Head of caudate nucleus (tissue), 42 donors: ENCODE results near the gene FAM184B.

Source experiments
- DNase-seq, 42 donors: peaks; one replicate each; pipeline versions ENCODE4 v3.0.0 to v3.0.0-alpha.2; 2020 to 2021; ENCODE audit warnings: mixed read lengths in 7 of 42
- intact Hi-C: fragments of 100-400 bp; cut with DNase I; formaldehyde crosslinking; loops from one replicate; pipeline ENCODE4 v1.15.0; 2022

Gene FAM184B

GRCh38 chr4:17781300-17782287 lies at the start of gene FAM184B:
FAM184B (minus strand) TSS chr4:17781621; CDS start chr4:17781299, 322 bp downstream.
- intact Hi-C loops: no loop called here
- DNase-seq: peak in 39 of 42 donors; percentile 17 to 76 (median 51)

- intact Hi-C loops: no loop called here
- DNase-seq: no peak
Observed at GRCh38 chr4:17823871-17824669, 42.6 kb upstream of the FAM184B start.

GRCh38 chr4:17817027-17817426 lies 35.6 kb upstream of the FAM184B start:
- DNase-seq: peak in 2 of 42 donors; percentile 20 to 35
- intact Hi-C loops: loop anchor here (10.0 kb wide), 1 partner anchor 262 kb away; no protein-coding TSS in a partner anchor

- no peak for DNase-seq
- intact Hi-C loops: loop anchor here (10.0 kb wide), 1 partner anchor 261 kb away; no protein-coding TSS in a partner anchor
Observed at GRCh38 chr4:17816142-17816541, 34.7 kb upstream of the FAM184B start.

GRCh38 chr4:17814140-17814539 lies 32.7 kb upstream of the FAM184B start:
- no peak for DNase-seq
- intact Hi-C loops: loop anchor here (10.0 kb wide), 1 partner anchor 259 kb away; no protein-coding TSS in a partner anchor

- intact Hi-C loops: loop anchor here (10.0 kb wide), 1 partner anchor 258 kb away; no protein-coding TSS in a partner anchor
- DNase-seq: no peak
Observed at GRCh38 chr4:17812801-17813200, 31.4 kb upstream of the FAM184B start.

GRCh38 chr4:17812125-17812524 lies 30.7 kb upstream of the FAM184B start:
- DNase-seq: no peak
- intact Hi-C loops: loop anchor here (10.0 kb wide), 1 partner anchor 257 kb away; no protein-coding TSS in a partner anchor

GRCh38 chr4:17811078-17811603 lies 29.7 kb upstream of the FAM184B start:
- intact Hi-C loops: loop anchor here (2.0 to 10.0 kb wide), 2 partner anchors 210 to 256 kb away; partner anchors contain the start of gene LCORL
- DNase-seq: peak in 7 of 42 donors; percentile 5 to 40 (median 25)

- peak; percentile 97 to 100 (median 100) for DNase-seq
- intact Hi-C loops: loop anchor here (2.0 to 10.0 kb wide), 2 partner anchors 210 to 256 kb away; partner anchors contain the start of gene LCORL
Observed at GRCh38 chr4:17810260-17811077, 29.0 kb upstream of the FAM184B start, which contains the start of the genes DCAF16 and NCAPG. DCAF16 (minus strand) TSS chr4:17810757; CDS start chr4:17804141, 6,616 bp downstream. NCAPG (plus strand) TSS chr4:17810979; CDS start chr4:17811078, 99 bp downstream.

- intact Hi-C loops: loop anchor here (2.0 to 10.0 kb wide), 3 partner anchors 197 to 255 kb away; partner anchors contain the start of genes LCORL and MED28
- DNase-seq: no peak
Observed at GRCh38 chr4:17809667-17810066, 28.2 kb upstream of the FAM184B start.

- intact Hi-C loops: loop anchor here (5.0 kb wide), 1 partner anchor 195 kb away; the partner anchor contains the start of gene MED28
- no peak for DNase-seq
Observed at GRCh38 chr4:17807446-17807845, 26.0 kb upstream of the FAM184B start.

GRCh38 chr4:17805580-17806155 lies 24.2 kb upstream of the FAM184B start:
- DNase-seq: no peak
- intact Hi-C loops: loop anchor here (5.0 kb wide), 1 partner anchor 193 kb away; the partner anchor contains the start of gene MED28

GRCh38 chr4:17797808-17798207 lies 16.4 kb upstream of the FAM184B start:
- no peak for DNase-seq
- intact Hi-C loops: no loop called here

GRCh38 chr4:17794730-17795129 lies 13.3 kb upstream of the FAM184B start:
- intact Hi-C loops: no loop called here
- DNase-seq: no peak

- no peak for DNase-seq
- intact Hi-C loops: no loop called here
Observed at GRCh38 chr4:17788956-17789355, 7.5 kb upstream of the FAM184B start.

GRCh38 chr4:17787315-17787714 lies 5.9 kb upstream of the FAM184B start:
- intact Hi-C loops: no loop called here
- no peak for DNase-seq

GRCh38 chr4:17786567-17786966 lies 5.1 kb upstream of the FAM184B start:
- DNase-seq: peak in 21 of 42 donors; percentile 25 to 79 (median 51)
- intact Hi-C loops: no loop called here
